Endodermal cell (in vitro differentiated cells): ENCODE measurements around the gene BCL2. TPM values are rescaled to one million over a fixed set of nuclear protein-coding genes. Genes with fewer than 3 reads are reported as not detected.
A peak's percentile ranks its signal among the peaks of the same experiment; 100 is the strongest.

Source experiments
- DNase-seq: peaks from one replicate; pipeline ENCODE4 v3.0.0-alpha.2; 2017
- H3K27ac ChIP-seq: 2 replicates; pipeline ENCODE4 v1.5.1; 2013; ENCODE audit warnings: mild to moderate bottlenecking, low read depth, low read length, moderate library complexity
- H3K27me3 ChIP-seq: 2 replicates; pipeline ENCODE4 v1.6.1; 2013; ENCODE audit warnings: mild to moderate bottlenecking, low read length, moderate library complexity; ENCODE audit not compliant: insufficient read depth, control insufficient read depth, poor library complexity, severe bottlenecking
- H3K36me3 ChIP-seq: 2 replicates; pipeline ENCODE4 v1.7.0; 2013; ENCODE audit warnings: mild to moderate bottlenecking, low read length, moderate library complexity; ENCODE audit not compliant: control insufficient read depth, insufficient read depth
- H3K4me1 ChIP-seq: one replicate; pipeline ENCODE4 v1.7.0; 2013; ENCODE audit warnings: low read length; ENCODE audit not compliant: control insufficient read depth, insufficient read depth
- H3K4me3 ChIP-seq: 2 replicates; pipeline ENCODE4 v1.5.1; 2013; ENCODE audit warnings: mild to moderate bottlenecking, low read length, moderate library complexity
- H3K9ac ChIP-seq: 2 replicates; pipeline ENCODE4 v1.6.1; 2013; ENCODE audit warnings: mild to moderate bottlenecking, low read length, moderate library complexity; ENCODE audit not compliant: poor library complexity, severe bottlenecking; ENCODE audit errors: extremely low read depth
- H3K9me3 ChIP-seq: 2 replicates; pipeline ENCODE4 v1.6.1; 2013; ENCODE audit warnings: mild to moderate bottlenecking, low read length, moderate library complexity; ENCODE audit not compliant: control insufficient read depth
- H3K27ac Mint-ChIP-seq: 2 replicates; pipeline ENCODE4 v1.8.0; 2020; ENCODE audit warnings: mixed read lengths
- H3K27me3 Mint-ChIP-seq: 2 replicates; pipeline ENCODE4 v1.8.0; 2021; ENCODE audit warnings: mild to moderate bottlenecking, mixed read lengths; ENCODE audit not compliant: insufficient read depth
- H3K36me3 Mint-ChIP-seq: 2 replicates; pipeline ENCODE4 v1.8.0; 2020; ENCODE audit warnings: low read depth, mixed read lengths
- H3K4me1 Mint-ChIP-seq: 2 replicates; pipeline ENCODE4 v1.8.0; 2020; ENCODE audit warnings: mixed read lengths
- H3K4me3 Mint-ChIP-seq: 2 replicates; pipeline ENCODE4 v1.8.0; 2020; ENCODE audit warnings: mild to moderate bottlenecking, moderate library complexity, mixed read lengths
- H3K9me3 Mint-ChIP-seq: 2 replicates; pipeline ENCODE4 v1.8.0; 2020; ENCODE audit warnings: mild to moderate bottlenecking, mixed read lengths
- WGBS, 2 experiments: methylation state at CpG; one replicate each; pipeline versions ENCODE4 v1.1.5 to v1.1.7; 2013; ENCODE audit warnings: missing lambda C conversion rate in 2 of 2, mixed read lengths in 1 of 2; ENCODE audit not compliant: insufficient coverage in 1 of 2, insufficient read length in 1 of 2; 5-methylcytosine and 5-hydroxymethylcytosine counted together
- total RNA-seq, 2 donors: library from RNA; stranded (reverse); fragmentation: NEBNext Ultra II Directional in 1 of 2; extraction: Animal tissue kit (Norgen Biotek cat#: 25700) in 1 of 2; gene quantifications; 2 replicates in 1 of 2; 3 replicates in 1 of 2; pipeline ENCODE4 v1.2.1, GENCODE V29; 2021
- TF ChIP-seq, protein P1 (sequence below): fragments of 200-600 bp; sonication (generic); conservative IDR thresholded peaks from 2 replicates; pipeline ENCODE4 v1.5.0; 2021; ENCODE audit warnings: antibody characterized with exemption, mild to moderate bottlenecking

The BCL2 gene
- total RNA-seq, 2 donors from 2014 or later: 1.4 to 2.3 TPM

DNA sequence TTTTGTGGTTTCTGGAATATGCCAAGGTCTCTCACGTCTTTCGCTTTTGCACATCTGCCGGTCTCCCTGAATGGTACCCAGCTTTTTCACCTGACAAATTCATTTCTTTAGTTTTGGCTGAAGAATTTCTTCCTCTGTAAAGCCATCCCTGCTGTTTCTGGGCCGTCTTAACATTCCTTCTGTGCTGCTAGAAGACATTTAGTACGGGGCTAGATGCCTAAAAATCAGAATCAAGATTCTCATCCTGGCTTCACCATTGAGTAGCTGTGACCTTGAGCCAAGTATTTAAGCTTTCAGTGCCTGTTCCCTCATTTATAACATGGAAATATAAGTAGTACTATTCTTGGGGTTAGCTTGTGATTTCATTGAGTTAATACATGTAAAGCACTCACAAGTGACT, 6.4 kb upstream of the BCL2 start:
- Mint-ChIP-seq H3K27me3 (peaks cover 8% of the 10 kb centered on the region), H3K9me3 (no peaks in the 10 kb centered on the region), H3K4me3 (no peak overlapping the region), H3K4me1 (peaks cover 6% of the 10 kb centered on the region), H3K27ac (no peak overlapping the region), H3K36me3 (peaks cover 4% of the 10 kb centered on the region)
- Histone ChIP-seq H3K4me1 (no peaks in the 10 kb centered on the region), H3K27me3 (peaks cover 4% of the 10 kb centered on the region), H3K36me3 (peaks cover 4% of the 10 kb centered on the region), H3K4me3 (no peak overlapping the region), H3K9me3 (no peaks in the 10 kb centered on the region), H3K9ac (no peak overlapping the region), H3K27ac (no peak overlapping the region)
- 89 to 90% methylated on average over 5 of the region's 5 CpGs for WGBS, 2 experiments
- TF ChIP-seq, protein P1, sequence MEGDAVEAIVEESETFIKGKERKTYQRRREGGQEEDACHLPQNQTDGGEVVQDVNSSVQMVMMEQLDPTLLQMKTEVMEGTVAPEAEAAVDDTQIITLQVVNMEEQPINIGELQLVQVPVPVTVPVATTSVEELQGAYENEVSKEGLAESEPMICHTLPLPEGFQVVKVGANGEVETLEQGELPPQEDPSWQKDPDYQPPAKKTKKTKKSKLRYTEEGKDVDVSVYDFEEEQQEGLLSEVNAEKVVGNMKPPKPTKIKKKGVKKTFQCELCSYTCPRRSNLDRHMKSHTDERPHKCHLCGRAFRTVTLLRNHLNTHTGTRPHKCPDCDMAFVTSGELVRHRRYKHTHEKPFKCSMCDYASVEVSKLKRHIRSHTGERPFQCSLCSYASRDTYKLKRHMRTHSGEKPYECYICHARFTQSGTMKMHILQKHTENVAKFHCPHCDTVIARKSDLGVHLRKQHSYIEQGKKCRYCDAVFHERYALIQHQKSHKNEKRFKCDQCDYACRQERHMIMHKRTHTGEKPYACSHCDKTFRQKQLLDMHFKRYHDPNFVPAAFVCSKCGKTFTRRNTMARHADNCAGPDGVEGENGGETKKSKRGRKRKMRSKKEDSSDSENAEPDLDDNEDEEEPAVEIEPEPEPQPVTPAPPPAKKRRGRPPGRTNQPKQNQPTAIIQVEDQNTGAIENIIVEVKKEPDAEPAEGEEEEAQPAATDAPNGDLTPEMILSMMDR: no peak
- no peak for DNase-seq

- Mint-ChIP-seq H3K4me1 (peaks cover 6% of the 10 kb centered on the region), H3K4me3 (no peak overlapping the region), H3K27ac (no peak overlapping the region), H3K9me3 (no peaks in the 10 kb centered on the region), H3K27me3 (peaks cover 10% of the 10 kb centered on the region), H3K36me3 (peaks cover under 1% of the 10 kb centered on the region)
- H3K9me3 ChIP-seq: no peaks in the 10 kb centered on the region
- H3K36me3 ChIP-seq: no peaks in the 10 kb centered on the region
- H3K27me3 ChIP-seq: peaks cover 8% of the 10 kb centered on the region
- DNase-seq: no peak
- H3K4me3 ChIP-seq: no peak overlapping the region
- 94 to 97% methylated on average over 7 to 10 of the region's 11 CpGs for WGBS, 2 experiments
- no peak overlapping the region for H3K9ac ChIP-seq
- no peaks in the 10 kb centered on the region for H3K4me1 ChIP-seq
- no peak overlapping the region for H3K27ac ChIP-seq
- TF ChIP-seq, protein P1: no peak
Measured at GRCh38 chr18:63325086-63325686, 5.6 kb upstream of the BCL2 start.

- peak; percentile 73 for DNase-seq
- H3K9me3 ChIP-seq: no peaks in the 10 kb centered on the region
- H3K27me3 ChIP-seq: peaks cover 24% of the 10 kb centered on the region
- no peaks in the 10 kb centered on the region for H3K36me3 ChIP-seq
- H3K4me1 ChIP-seq: peaks cover 4% of the 10 kb centered on the region
- H3K27ac ChIP-seq: no peak overlapping the region
- no peak overlapping the region for H3K9ac ChIP-seq
- no peaks in the 10 kb centered on the region for H3K9me3 Mint-ChIP-seq
- H3K27me3 Mint-ChIP-seq: peaks cover 24% of the 10 kb centered on the region
- no peak overlapping the region for H3K4me3 Mint-ChIP-seq
- 26 to 39% methylated on average over 5 to 7 of the region's 8 CpGs for WGBS, 2 experiments
- peaks cover 16% of the 10 kb centered on the region for H3K4me1 Mint-ChIP-seq
- TF ChIP-seq, protein P1: peak; percentile 86
- H3K4me3 ChIP-seq: no peak overlapping the region
- H3K27ac Mint-ChIP-seq: no peak overlapping the region
- no peaks in the 10 kb centered on the region for H3K36me3 Mint-ChIP-seq
Measured at GRCh38 chr18:63322908-63323634, 3.5 kb upstream of the BCL2 start.
